LNCaP clone FGC (cell line): Measurements from ENCODE around the gene RMI2.

Experiments used
- DNase-seq: peaks from one replicate; pipeline ENCODE4 v3.0.0-alpha.2; 2011; ENCODE audit warnings: low read depth
- H3K4me3 ChIP-seq: 2 replicates; pipeline ENCODE4 v1.5.1; 2011; ENCODE audit warnings: mild to moderate bottlenecking, low read depth, low read length, control low read depth
- TF ChIP-seq, protein P1 (sequence below): IDR thresholded peaks from 2 replicates; pipeline ENCODE4 v1.5.1; 2012; ENCODE audit warnings: mild to moderate bottlenecking; ENCODE audit not compliant: control insufficient read depth, insufficient read depth; ENCODE audit errors: extremely low read depth

The RMI2 gene

GRCh38 chr16:11350519-11350918 lies 5.3 kb downstream of the RMI2 start:
- TF ChIP-seq, protein P1, sequence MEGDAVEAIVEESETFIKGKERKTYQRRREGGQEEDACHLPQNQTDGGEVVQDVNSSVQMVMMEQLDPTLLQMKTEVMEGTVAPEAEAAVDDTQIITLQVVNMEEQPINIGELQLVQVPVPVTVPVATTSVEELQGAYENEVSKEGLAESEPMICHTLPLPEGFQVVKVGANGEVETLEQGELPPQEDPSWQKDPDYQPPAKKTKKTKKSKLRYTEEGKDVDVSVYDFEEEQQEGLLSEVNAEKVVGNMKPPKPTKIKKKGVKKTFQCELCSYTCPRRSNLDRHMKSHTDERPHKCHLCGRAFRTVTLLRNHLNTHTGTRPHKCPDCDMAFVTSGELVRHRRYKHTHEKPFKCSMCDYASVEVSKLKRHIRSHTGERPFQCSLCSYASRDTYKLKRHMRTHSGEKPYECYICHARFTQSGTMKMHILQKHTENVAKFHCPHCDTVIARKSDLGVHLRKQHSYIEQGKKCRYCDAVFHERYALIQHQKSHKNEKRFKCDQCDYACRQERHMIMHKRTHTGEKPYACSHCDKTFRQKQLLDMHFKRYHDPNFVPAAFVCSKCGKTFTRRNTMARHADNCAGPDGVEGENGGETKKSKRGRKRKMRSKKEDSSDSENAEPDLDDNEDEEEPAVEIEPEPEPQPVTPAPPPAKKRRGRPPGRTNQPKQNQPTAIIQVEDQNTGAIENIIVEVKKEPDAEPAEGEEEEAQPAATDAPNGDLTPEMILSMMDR: no peak
- H3K4me3 ChIP-seq: no peak overlapping the region
- DNase-seq: no peak

DNA sequence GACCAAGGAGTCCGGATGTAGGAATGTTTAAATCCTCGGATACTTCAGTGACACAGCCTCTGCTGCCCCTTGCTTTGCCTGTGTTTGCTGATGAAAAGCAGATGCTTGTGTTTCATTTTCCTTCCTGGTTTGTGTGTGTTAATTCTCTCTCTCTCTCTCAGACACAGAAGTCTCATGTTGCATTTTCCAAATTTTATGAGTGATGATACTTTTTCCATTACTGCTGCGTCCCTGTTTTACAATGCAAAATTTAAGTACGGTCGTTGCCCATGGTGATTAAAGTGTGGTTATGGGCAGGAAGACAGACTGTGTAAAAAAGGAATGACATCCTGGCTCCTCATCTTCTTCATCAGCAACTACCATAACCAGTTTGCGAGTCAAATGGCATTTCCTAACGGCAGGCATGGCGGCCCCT lies 5.7 kb downstream of the RMI2 start:
- H3K4me3 ChIP-seq: no peak overlapping the region
- TF ChIP-seq, protein P1: no peak
- no peak for DNase-seq

- H3K4me3 ChIP-seq: no peak overlapping the region
Observed at GRCh38 chr16:11353158-11353557, 7.9 kb downstream of the RMI2 start.

DNA sequence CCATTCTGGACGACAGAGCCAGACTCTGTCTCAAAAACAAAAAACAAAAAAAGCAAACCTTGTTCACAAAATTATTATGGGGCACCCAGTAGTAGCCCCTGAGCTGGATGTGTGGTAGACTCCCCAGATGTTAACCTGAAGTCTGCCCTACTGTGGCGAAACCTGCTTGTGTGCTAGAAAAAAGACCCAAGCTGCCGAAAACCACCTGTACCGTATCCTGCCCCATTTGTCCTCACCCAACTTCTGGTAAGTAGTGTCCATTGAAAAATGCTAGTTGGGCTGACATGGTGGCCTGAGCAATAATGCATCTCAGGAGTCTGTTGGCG lies 9.1 kb downstream of the RMI2 start:
- no peak overlapping the region for H3K4me3 ChIP-seq
- TF ChIP-seq, protein P1: no peak
- DNase-seq: no peak

More at GRCh38 chr16:11353158-11353557, 7.9 kb downstream of the RMI2 start:
- TF ChIP-seq, protein P1: no peak
- DNase-seq: no peak

DNA sequence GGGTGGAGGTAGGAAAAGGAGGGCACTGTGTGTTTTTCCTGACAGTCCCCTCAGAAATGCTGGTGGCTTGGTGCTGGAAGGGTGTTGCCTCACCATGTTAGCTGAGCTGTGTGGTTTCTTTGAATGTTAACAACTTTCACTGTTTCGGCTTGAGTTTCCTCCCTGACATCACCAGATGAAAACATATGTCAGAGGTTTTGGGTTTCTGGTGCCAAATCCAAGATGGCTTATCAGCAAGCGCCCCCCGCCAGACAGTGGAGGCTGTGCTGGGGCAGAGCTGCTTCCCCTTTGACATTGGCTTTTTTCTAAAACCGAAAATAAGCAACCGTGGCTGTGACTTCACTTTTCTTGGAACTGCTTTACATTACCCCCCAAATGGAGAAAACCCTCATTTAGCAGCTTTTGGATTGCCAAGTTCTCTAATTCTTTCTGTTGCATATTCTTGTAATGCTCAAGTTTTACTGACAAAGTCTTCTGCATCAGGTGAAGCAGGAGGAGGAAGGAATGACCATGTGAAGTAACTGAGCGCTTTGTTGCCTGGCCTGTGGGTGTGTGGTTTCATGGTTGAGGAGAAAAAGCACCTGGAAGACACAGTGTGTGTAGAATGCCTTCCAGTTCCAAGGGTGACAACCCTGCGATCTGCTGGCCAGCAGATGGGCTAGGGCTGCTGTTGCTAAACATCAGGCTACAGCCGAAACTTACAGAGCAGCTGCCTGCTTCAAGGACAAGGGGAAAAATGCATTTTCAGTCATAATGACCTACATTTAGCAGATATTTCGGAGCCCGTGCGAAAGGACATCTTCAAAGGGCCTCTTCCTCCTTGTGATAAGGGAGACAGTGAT lies 9.7 kb downstream of the RMI2 start:
- H3K4me3 ChIP-seq: no peak overlapping the region
- no peak for DNase-seq
- TF ChIP-seq, protein P1: no peak

- DNase-seq: no peak
- TF ChIP-seq, protein P1: no peak
- H3K4me3 ChIP-seq: no peak overlapping the region
Observed at GRCh38 chr16:11355862-11356261, 10.6 kb downstream of the RMI2 start.

DNA sequence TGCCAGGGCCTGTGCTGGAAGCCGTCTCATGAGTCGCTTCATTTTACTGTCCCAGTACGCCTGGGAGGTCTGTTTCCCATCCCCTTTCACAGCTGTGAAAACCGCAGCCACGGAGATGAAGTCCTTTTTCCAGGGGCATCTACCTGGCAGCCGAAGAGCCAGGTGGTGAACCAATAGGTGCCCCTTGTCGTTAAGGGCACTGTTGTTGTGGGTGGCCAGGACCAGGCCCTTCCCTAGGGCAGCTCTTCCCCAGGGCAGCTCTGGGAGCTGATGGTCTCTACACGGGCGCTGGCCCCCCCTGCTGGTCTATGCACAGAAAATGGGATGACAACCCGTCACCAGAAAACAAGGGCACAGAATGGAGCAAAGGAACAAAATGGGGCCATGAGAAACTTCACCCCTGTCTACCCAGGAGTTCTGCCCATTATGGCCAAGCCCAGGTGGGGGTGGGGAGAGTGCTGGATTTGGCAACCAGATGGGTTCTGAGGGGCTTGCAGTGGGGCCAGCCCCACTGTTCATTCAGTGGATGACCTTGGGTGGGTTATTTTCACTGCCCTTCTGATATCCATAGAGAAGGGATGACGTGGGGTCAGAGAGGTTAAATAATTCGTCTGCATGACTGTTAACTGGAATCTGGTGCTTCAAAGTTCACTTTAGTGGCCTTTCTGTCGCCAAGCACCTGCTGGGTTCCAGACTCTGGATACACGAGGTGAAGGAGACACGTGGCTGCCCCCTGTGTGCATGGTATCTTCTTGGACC lies 11.5 kb downstream of the RMI2 start:
- no peak for DNase-seq
- TF ChIP-seq, protein P1: peak; percentile 74
- no peak overlapping the region for H3K4me3 ChIP-seq
